ENCODE results near the gene MYL6.
A peak's percentile ranks its signal among the peaks of the same experiment; 100 is the strongest.

MYL6 gene

GRCh38 chr12:56157201-56158028, 744 bp upstream of the MYL6 start:
- peak; percentile 90 for DNase-seq

GRCh38 chr12:56158926-56159461, 835 bp downstream of the MYL6 start:
- peak; percentile 33 for DNase-seq

- no peak for DNase-seq
Observed at GRCh38 chr12:56159482-56160192, 1.5 kb downstream of the MYL6 start.

- DNase-seq: no peak
Observed at GRCh38 chr12:56160193-56160763, 2.1 kb downstream of the MYL6 start.

GRCh38 chr12:56160894-56161689, 2.9 kb downstream of the MYL6 start:
- no peak for DNase-seq

- no peak for DNase-seq
Observed at GRCh38 chr12:56161690-56162351, 3.7 kb downstream of the MYL6 start.

- DNase-seq: no peak
Observed at GRCh38 chr12:56162468-56163290, 4.5 kb downstream of the MYL6 start.

- DNase-seq: no peak
Observed at GRCh38 chr12:56163533-56164344, 5.6 kb downstream of the MYL6 start.

- DNase-seq: no peak
Observed at GRCh38 chr12:56164345-56164729, 6.2 kb downstream of the MYL6 start.

- no peak for DNase-seq
Observed at GRCh38 chr12:56165369-56165768, 7.2 kb downstream of the MYL6 start.

- no peak for DNase-seq
Observed at GRCh38 chr12:56169229-56169759, 11.1 kb downstream of the MYL6 start.

- DNase-seq: no peak
Observed at GRCh38 chr12:56172839-56173238, 14.7 kb downstream of the MYL6 start.

GRCh38 chr12:56178347-56178746, 20.2 kb downstream of the MYL6 start:
- no peak for DNase-seq

- DNase-seq: no peak
Observed at GRCh38 chr12:56186957-56187356, 28.8 kb downstream of the MYL6 start.

GRCh38 chr12:56188131-56188777, 30.1 kb downstream of the MYL6 start:
- DNase-seq: no peak

GRCh38 chr12:56188778-56189098, 30.6 kb downstream of the MYL6 start:
- peak; percentile 30 for DNase-seq

- peak; percentile 91 for DNase-seq
Observed at GRCh38 chr12:56189099-56189917, 31.1 kb downstream of the MYL6 start, which contains the start of gene SMARCC2. SMARCC2 (minus strand) TSS chr12:56189483; CDS start chr12:56189461, 22 bp downstream.

- DNase-seq: peak; percentile 87
Observed at GRCh38 chr12:56189918-56190694, 31.9 kb downstream of the MYL6 start.

Measured in RPMI8226 (cell line).